Right lobe of liver (tissue), 6 donors: ENCODE data around the gene ATP1B1. TPM values are rescaled to one million over a fixed set of nuclear protein-coding genes. Genes with fewer than 3 reads are reported as not detected.

Experiments used
- ATAC-seq, 4 donors: fragments of 200-7000 bp; cut with Tn5 transposase; one replicate each; pipeline ENCODE4 v1.9.1; 2020; ENCODE audit warnings: mild to moderate bottlenecking in 4 of 4, moderate library complexity in 4 of 4
- DNase-seq, 3 donors: peaks; one replicate each; pipeline ENCODE4 v3.0.0-alpha.2; 2020
- H3K27ac ChIP-seq, 3 donors: fragments of 200-600 bp; one replicate each; pipeline ENCODE4 v1.8.0; 2022
- H3K27me3 ChIP-seq, 2 donors: fragments of 200-600 bp; one replicate each; pipeline ENCODE4 v1.8.0; 2022
- H3K36me3 ChIP-seq, 4 donors: fragments of 200-600 bp; sonication (generic) in 1 of 4; one replicate each; pipeline versions ENCODE4 v1.5.1 to v1.8.0; 2017 to 2022; ENCODE audit warnings: control low read depth in 1 of 4
- H3K4me1 ChIP-seq, 4 donors: fragments of 200-600 bp; sonication (generic) in 1 of 4; one replicate each; pipeline versions ENCODE4 v1.5.1 to v1.8.0; 2017 to 2022; ENCODE audit warnings: control low read depth in 1 of 4
- H3K4me3 ChIP-seq, 3 donors: fragments of 200-600 bp; one replicate each; pipeline ENCODE4 v1.8.0; 2022
- H3K9me3 ChIP-seq, 4 donors: fragments of 200-600 bp; sonication (generic) in 1 of 4; one replicate each; pipeline versions ENCODE4 v1.5.1 to v1.8.0; 2017 to 2022; ENCODE audit warnings: control low read depth in 1 of 4
- CTCF ChIP-seq, 4 donors: fragments of 200-600 bp in 3 of 4; fragments of 450-650 bp in 1 of 4; IDR thresholded peaks; one replicate each; pipeline versions ENCODE4 v1.5.1 to v1.8.0; 2016 to 2022; ENCODE audit warnings: antibody characterized with exemption in 4 of 4, mild to moderate bottlenecking in 2 of 4
- POLR2A ChIP-seq: fragments of 450-650 bp; IDR thresholded peaks from one replicate; pipeline ENCODE4 v1.6.1; 2017; ENCODE audit warnings: antibody characterized with exemption, mild to moderate bottlenecking
- WGBS: methylation state at CpG from one replicate; pipeline ENCODE4 v1.1.6; 2018; ENCODE audit warnings: low coverage, low lambda C conversion rate; ENCODE audit not compliant: insufficient coverage; ENCODE audit errors: missing lambda C conversion rate; 5-methylcytosine and 5-hydroxymethylcytosine counted together
- intact Hi-C, 2 donors: fragments of 100-400 bp; cut with DNase I; formaldehyde crosslinking; loops; one replicate each; pipeline versions ENCODE4 v1.11.2 to v1.14.1; 2022
- total RNA-seq, 6 experiments: library from RNA; depleted of rRNA in 2 of 6; stranded (reverse); fragments of >200 nt in 2 of 6; fragmentation: NEBNext Ultra II Directional in 3 of 6; extraction: Animal tissue kit (Norgen Biotek cat#: 25700) in 3 of 6; gene quantifications; one replicate each; pipeline versions ENCODE4 v1.1.0 to v1.2.4, GENCODE V29; 2016 to 2023
- donor health status: DM: no; HTN: yes; CAD: no.
- donor health status: DM: no; HTN: no; CAD: no.
- donor health status: DM: no; HTN: no; CAD: no.
- donor health status: DM: no; HTN: yes; CAD: no.
- donor health status: DM: no; HTN: yes; CAD: no.

The ATP1B1 gene
- total RNA-seq, 6 experiments from 2014 or later, result 69.6 to 99.5 (median 78.5) TPM

GRCh38 chr1:169109561-169110134 lies 3.2 kb downstream of the ATP1B1 start:
- Histone ChIP-seq H3K4me1 (peaks cover 0 to 34% (median 16%) of the 10 kb centered on the region in 4 donors), H3K27ac (peak overlapping the region; percentile 83 to 99 (median 97)), H3K9me3 (no peaks in the 10 kb centered on the region), H3K27me3 (no peaks in the 10 kb centered on the region), H3K36me3 (peaks cover 0 to 34% (median 14%) of the 10 kb centered on the region in 4 donors), H3K4me3 (peak overlapping the region; percentile 60 to 86 (median 86))
- intact Hi-C loops, result no loop called here
- WGBS, result 12% methylated on average over 8 of the region's 8 CpGs
- ATAC-seq, result peak; percentile 37 to 54 (median 40)
- DNase-seq, result peak; percentile 51 to 89 (median 79)
- no peak for TF ChIP-seq CTCF (IDR thresholded peaks at IDR 0.05)
- TF ChIP-seq POLR2A, result peak; percentile 81

GRCh38 chr1:169110236-169110635 lies 3.7 kb downstream of the ATP1B1 start:
- Histone ChIP-seq H3K36me3 (peaks cover 0 to 34% (median 15%) of the 10 kb centered on the region in 4 donors), H3K27ac (peak overlapping the region; percentile 83 to 99 (median 97)), H3K4me1 (peaks cover 0 to 30% (median 16%) of the 10 kb centered on the region in 4 donors), H3K9me3 (no peaks in the 10 kb centered on the region), H3K4me3 (peak overlapping the region in 2 of 3 donors; percentile 86), H3K27me3 (no peaks in the 10 kb centered on the region)
- no peak for TF ChIP-seq POLR2A
- no peak for TF ChIP-seq CTCF (IDR thresholded peaks at IDR 0.05)
- no peak for ATAC-seq
- DNase-seq, result no peak
- intact Hi-C loops, result no loop called here
- WGBS, result 5% methylated on average over 3 of the region's 3 CpGs

GRCh38 chr1:169110689-169111447 lies 4.4 kb downstream of the ATP1B1 start:
- H3K4me3 ChIP-seq, result peak overlapping the region in 1 of 3 donors; percentile 86
- intact Hi-C loops, result no loop called here
- TF ChIP-seq POLR2A (no peak), CTCF (IDR thresholded peaks at IDR 0.05) (no peak)
- H3K4me1 ChIP-seq, result peaks cover 0 to 35% (median 20%) of the 10 kb centered on the region in 4 donors
- H3K27ac ChIP-seq, result peak overlapping the region; percentile 83 to 99 (median 97)
- H3K27me3 ChIP-seq, result no peaks in the 10 kb centered on the region
- 20% methylated on average over 7 of the region's 7 CpGs for WGBS
- no peaks in the 10 kb centered on the region for H3K9me3 ChIP-seq
- ATAC-seq (peak in 1 of 4 donors; percentile 1), DNase-seq (peak in 1 of 3 donors; percentile 47)
- peaks cover 0 to 34% (median 15%) of the 10 kb centered on the region in 4 donors for H3K36me3 ChIP-seq

GRCh38 chr1:169111472-169111871 lies 5.0 kb downstream of the ATP1B1 start:
- peaks cover 0 to 34% (median 15%) of the 10 kb centered on the region in 4 donors for H3K36me3 ChIP-seq

More at GRCh38 chr1:169111472-169111871, 5.0 kb downstream of the ATP1B1 start:
- no peak for ATAC-seq
- no peak for DNase-seq
- no peak overlapping the region for H3K4me3 ChIP-seq
- TF ChIP-seq CTCF (IDR thresholded peaks at IDR 0.05) (peak in 1 of 4 donors; percentile 4), POLR2A (no peak)
- WGBS, result 50% methylated on average over 4 of the region's 6 CpGs
- H3K27ac ChIP-seq, result peak overlapping the region; percentile 83 to 99 (median 97)
- peaks cover 0 to 41% (median 23%) of the 10 kb centered on the region in 4 donors for H3K4me1 ChIP-seq
- no peaks in the 10 kb centered on the region for H3K9me3 ChIP-seq
- intact Hi-C loops, result no loop called here
- H3K27me3 ChIP-seq, result no peaks in the 10 kb centered on the region
